Brain microvascular endothelial cell (primary cell): Measurements from ENCODE around the gene CD300LF.

Experiments
- DNase-seq: peaks from one replicate; pipeline ENCODE4 v3.0.0-alpha.2; 2020
- H3K27ac ChIP-seq: fragments of 250-450 bp; sonication (Bioruptor Pico); 2 replicates; pipeline ENCODE4 v1.5.1; 2020; ENCODE audit warnings: mild to moderate bottlenecking, moderate library complexity
- H3K27me3 ChIP-seq: fragments of 250-450 bp; sonication (Bioruptor Pico); replicated peaks from 2 replicates; pipeline ENCODE4 v1.5.1; 2020; ENCODE audit warnings: mild to moderate bottlenecking
- H3K36me3 ChIP-seq: fragments of 250-450 bp; sonication (Bioruptor Pico); replicated peaks from 2 replicates; pipeline ENCODE4 v1.5.1; 2020; ENCODE audit warnings: mild to moderate bottlenecking
- H3K4me3 ChIP-seq: 2 replicates; pipeline ENCODE4 v1.5.1; 2011; ENCODE audit warnings: low read depth, mild to moderate bottlenecking, control low read depth, low read length, moderate library complexity
- in situ Hi-C: cut with HindIII; loops from 2 replicates; pipeline ENCODE4 v1.10.0; 2017; ENCODE audit warnings: low sequenced_read_pairs, low pct_ligation_motif_present
- TF ChIP-seq, protein P1 (sequence below): IDR thresholded peaks from 2 replicates; pipeline ENCODE4 v1.5.1; 2011; ENCODE audit warnings: low read depth, mild to moderate bottlenecking, moderate library complexity, low read length, control low read depth, inconsistent platforms; ENCODE audit errors: missing control alignments

CD300LF gene

DNA sequence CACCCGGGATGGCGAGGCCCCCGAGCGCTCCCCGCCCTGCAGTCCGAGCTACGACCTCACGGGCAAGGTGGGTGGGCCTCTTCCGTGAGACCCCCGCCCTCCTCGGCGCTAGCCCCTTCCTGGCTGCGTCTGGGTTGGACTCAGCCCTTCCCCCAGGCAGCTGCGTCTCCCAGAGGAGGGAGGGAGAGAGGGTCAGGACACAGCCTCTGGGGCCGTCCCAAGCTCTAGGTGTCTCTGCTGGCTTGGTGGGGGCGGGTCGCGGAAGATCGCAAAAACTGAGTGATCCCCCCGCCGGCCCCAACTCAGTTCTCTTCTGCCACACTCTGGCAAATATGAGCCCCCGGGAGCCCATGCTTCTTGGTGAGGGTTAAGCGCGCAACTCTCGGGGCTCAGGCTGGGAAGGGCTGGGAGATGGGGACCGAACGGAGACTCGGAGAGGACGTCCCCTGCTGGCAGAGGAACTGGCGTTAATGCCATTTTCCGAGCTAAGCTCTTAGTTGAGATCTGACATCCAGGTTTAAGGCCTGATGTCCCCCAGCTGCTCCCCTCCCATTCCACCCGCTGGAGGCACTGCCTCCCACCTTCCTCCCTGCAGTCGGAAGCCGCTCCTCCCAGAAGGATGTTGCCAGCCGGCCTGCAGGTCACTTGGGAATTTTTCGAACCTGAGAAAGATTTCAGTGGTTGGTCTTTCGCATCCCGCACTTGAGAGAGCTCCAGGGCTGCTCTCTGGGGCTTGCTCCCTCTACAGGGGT is 24.8 kb upstream of the CD300LF start:
- peaks cover 21% of the 10 kb centered on the region for H3K27me3 ChIP-seq
- no peaks in the 10 kb centered on the region for H3K36me3 ChIP-seq
- no peak for DNase-seq
- no peak overlapping the region for H3K4me3 ChIP-seq
- no peak overlapping the region for H3K27ac ChIP-seq
- TF ChIP-seq, protein P1, sequence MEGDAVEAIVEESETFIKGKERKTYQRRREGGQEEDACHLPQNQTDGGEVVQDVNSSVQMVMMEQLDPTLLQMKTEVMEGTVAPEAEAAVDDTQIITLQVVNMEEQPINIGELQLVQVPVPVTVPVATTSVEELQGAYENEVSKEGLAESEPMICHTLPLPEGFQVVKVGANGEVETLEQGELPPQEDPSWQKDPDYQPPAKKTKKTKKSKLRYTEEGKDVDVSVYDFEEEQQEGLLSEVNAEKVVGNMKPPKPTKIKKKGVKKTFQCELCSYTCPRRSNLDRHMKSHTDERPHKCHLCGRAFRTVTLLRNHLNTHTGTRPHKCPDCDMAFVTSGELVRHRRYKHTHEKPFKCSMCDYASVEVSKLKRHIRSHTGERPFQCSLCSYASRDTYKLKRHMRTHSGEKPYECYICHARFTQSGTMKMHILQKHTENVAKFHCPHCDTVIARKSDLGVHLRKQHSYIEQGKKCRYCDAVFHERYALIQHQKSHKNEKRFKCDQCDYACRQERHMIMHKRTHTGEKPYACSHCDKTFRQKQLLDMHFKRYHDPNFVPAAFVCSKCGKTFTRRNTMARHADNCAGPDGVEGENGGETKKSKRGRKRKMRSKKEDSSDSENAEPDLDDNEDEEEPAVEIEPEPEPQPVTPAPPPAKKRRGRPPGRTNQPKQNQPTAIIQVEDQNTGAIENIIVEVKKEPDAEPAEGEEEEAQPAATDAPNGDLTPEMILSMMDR: peak; percentile 51
- in situ Hi-C loops: no loop called here

DNA sequence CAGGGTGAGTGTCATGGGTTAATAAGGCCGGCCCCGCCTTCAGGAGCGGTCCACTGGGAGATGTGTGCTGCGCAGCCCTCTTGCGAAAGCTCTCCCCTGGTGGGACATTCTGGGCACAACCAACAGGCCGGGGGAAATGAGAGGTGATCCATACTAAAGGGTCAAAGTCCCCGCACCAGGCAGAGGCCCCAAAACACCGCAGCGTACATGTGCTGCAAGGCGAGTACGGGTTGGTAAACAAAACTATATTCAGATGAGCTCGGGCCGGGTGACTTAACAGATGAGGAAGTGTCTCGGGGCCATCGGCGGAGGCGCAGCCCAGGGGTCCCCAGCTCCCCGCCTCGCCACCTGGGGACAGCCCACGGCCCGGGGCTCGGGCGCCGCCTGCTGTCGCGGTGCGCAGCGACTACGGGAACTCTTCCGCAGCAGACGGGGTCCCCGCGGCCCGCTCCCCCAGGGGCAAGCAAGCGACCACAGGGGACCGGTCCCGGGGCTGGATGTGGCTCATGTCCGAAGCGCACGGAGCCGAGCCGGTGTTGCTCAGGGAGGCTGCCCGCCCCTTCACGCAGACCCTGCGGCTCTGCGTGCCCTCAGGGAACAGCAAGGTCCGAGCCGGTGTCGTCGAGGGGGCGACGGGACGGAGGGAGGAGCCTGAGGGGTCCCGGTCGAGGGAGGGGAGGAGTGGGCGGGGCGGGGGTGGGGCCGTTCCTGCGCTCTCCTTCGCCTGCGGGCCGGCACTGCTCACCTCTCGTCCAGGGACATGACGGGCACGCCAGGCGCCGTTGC is 24.0 kb upstream of the CD300LF start, which contains the start of gene RAB37:
TSS of gene RAB37 (plus strand) at position 744 of the 786 bp plus-strand sequence. CDS start at position 761, 17 bp downstream.
- no peak for DNase-seq
- Histone ChIP-seq H3K4me3 (no peak within 1 kb of the TSS), H3K27me3 (peaks cover 21% of the 10 kb centered on the region), H3K36me3 (no peaks in the 10 kb centered on the region), H3K27ac (no peak within 1 kb of the TSS)
- TF ChIP-seq, protein P1: no peak
- in situ Hi-C loops: no loop called here

DNA sequence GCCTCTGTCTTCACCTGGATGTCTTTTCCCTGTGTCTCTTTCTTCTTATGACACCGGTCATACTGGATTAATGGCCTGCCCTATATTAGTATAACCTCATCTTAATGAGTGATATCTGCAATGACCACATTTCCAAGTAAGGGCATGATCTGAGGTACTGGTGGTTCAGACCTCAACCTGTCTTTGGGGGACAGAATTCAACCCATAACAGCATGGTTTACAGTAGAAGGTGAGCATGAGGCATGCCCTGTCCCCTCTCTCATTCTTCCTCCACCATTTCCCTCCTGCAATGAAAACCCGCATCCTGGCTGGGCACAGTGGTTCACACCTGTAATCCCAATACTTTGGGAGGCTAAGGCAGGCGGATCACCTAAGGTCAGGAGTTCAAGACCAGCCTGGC is 21.5 kb upstream of the CD300LF start:
- in situ Hi-C loops: no loop called here
- H3K27me3 ChIP-seq: peaks cover 21% of the 10 kb centered on the region
- no peak overlapping the region for H3K4me3 ChIP-seq
- no peak overlapping the region for H3K27ac ChIP-seq
- H3K36me3 ChIP-seq: no peaks in the 10 kb centered on the region
- TF ChIP-seq, protein P1: no peak
- no peak for DNase-seq

DNA sequence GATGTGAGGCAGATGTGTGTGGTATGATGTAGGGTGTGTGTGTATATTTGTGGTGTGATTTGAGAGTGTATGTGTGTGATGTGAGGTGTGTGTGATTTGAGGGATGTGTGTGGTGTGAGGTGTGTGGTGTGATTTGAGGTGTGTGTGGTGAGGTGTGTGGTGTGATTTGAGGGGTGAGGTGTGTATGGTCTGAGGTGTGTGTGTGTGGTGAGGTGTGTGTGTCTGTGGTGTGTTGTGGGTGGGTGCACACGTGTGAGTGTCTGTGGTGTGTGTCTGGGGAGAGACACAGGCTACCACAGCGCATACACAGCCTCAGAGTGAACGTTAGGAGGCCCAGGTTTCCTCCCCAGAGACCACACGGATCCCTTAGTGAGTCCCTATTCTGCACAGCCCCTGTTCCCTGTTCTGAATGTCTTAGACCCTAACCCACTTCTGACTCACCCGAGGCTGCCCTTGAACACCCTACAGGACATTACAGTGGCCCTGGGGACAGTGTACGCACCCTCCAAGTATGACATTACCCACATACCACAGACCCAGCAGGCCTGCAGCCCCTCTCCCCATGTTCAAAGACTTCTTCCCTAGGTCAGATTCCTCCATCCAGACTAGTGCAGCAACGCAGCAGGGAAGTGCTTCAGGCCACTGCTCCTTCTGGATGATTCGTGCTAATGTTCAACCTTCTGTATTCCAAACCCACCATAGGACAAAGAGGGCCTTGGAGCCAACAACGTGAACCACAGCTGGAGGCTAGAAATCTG is 20.8 kb upstream of the CD300LF start:
- TF ChIP-seq, protein P1: no peak
- no peak overlapping the region for H3K27ac ChIP-seq
- in situ Hi-C loops: no loop called here
- H3K36me3 ChIP-seq: no peaks in the 10 kb centered on the region
- no peak overlapping the region for H3K4me3 ChIP-seq
- DNase-seq: no peak
- peaks cover 21% of the 10 kb centered on the region for H3K27me3 ChIP-seq

DNA sequence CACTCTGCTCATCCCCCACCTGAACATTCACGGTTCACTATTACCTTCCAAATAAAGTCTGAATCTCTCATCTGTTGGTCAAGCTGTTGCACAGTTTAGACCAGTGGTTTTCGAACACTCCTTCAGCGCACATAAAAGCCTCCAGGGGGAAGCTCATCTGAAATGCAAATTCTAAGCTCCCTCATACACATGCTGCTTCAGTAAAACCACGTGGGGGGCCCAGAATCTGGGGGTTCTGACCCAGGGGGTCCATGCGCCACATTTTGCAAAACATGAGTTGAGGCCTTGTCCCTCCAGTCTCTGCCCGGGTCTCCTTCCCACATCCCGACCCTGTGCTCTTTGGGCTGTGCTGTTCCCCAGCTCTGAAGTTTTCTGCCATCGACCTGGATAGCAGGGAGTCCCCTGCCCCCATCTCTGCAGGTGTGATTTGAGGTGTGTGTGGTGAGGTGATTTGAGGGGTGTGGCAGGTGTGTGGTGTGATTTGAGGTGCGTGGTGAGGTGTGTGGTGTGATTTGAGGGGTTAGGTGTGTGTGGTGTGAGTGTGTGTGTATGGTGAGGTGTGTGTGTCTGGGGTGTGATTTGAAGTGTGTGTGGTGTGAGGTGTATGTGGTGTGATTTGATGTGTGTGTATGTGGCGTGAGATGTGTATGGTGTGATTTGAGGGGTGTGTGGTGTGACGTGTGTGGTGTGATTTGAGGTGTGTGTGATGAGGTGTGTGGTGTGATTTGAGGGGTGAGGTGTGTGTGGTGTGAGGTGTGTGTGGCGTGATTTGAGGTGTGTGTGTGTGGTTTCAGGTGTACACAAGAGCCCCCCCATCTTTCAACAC is 19.5 kb upstream of the CD300LF start:
- H3K27ac ChIP-seq: no peak overlapping the region
- no peak for DNase-seq
- H3K4me3 ChIP-seq: no peak overlapping the region
- H3K36me3 ChIP-seq: no peaks in the 10 kb centered on the region
- TF ChIP-seq, protein P1: no peak
- peaks cover 12% of the 10 kb centered on the region for H3K27me3 ChIP-seq
- in situ Hi-C loops: no loop called here
